Fibroblast of skin of right biceps (primary cell): ENCODE results near the gene ARHGEF33.
A peak's percentile ranks its signal among the peaks of the same experiment; 100 is the strongest.

Experiments used
- DNase-seq: peaks from one replicate; pipeline ENCODE4 v3.0.0-alpha.2; 2013

The ARHGEF33 gene

DNA sequence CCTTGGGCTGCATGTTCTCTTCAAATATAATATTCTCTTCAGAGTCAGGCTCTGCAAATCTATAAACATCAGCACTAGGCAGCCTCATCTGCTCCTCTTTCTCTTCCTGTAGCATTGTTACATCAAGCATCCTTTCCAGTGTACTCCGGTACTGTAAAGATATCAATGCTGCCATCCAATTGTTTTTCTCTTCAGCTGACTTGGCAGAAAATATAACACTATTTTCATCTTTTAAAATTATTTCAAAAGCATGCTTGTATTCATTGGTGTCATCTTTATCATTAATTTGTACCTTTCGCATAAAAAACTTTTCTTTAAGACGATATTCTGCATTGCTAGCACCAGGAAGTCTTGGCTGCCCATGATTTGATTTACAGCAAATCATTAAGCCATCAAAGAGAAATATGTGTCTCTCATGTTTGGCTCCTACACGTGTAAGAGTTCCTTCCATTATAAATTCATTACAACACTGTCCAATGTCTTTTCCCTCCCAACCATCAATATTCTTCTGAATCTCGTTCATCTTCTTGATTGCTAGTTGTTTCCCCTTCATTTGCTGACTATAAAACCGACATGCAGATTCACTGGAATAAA lies 133.1 kb downstream of the ARHGEF33 start:
- DNase-seq: no peak

DNA sequence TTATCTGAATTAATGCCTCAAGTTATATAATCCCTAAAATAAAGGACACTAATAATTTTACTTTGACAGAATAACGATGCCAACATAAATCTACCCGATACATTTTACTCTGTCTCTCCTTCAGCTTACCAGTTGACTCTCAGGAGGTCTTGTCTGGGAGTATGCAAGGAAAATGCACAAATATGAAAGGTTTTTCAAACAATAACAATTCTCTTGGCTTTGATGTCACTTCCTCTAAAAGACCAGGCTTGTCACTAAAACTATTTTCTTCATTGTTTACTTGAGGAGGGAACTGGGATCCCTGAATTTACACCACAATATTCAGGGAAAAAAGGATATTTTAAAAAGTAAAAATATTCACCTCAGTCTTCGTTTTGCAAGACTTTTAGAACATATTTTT lies 134.0 kb downstream of the ARHGEF33 start:
- no peak for DNase-seq

DNA sequence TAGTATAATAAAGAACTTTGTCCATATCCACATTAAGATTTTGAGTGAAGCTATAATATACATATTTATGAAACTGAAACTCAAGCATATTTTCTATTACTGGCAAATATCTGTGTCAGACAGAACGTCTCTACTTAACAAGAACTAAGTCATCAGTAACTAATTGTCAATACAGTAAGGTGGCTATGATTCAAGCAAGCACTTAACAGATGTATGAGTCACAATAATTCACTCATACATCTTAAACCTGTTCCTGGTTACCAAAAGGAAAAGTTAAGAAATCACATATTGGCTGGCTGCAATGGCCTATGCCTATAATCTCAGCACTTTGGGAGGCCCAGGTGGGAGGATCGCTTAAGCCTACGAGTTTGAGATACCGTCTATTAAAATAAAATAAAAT lies 135.2 kb downstream of the ARHGEF33 start:
- peak; percentile 41 for DNase-seq
